Neural cell (in vitro differentiated cells): ENCODE data around the gene ZNF407.

Experiments
- EP300 ChIP-seq: fragments of 450-650 bp; conservative IDR thresholded peaks from 2 replicates; pipeline ENCODE4 v1.6.1; 2014; ENCODE audit warnings: antibody characterized with exemption, mild to moderate bottlenecking, moderate library complexity; ENCODE audit not compliant: poor library complexity, severe bottlenecking
- EZH2 ChIP-seq: fragments of 200-600, 300-800 bp; shearing (Covaris generic), sonication (generic); IDR thresholded peaks from 2 replicates; pipeline ENCODE4 v1.6.1; 2014; ENCODE audit warnings: antibody characterized with exemption, low read length, borderline replicate concordance, mild to moderate bottlenecking; ENCODE audit not compliant: insufficient read depth, poor library complexity, severe bottlenecking
- POLR2AphosphoS5 ChIP-seq: IDR thresholded peaks from 2 replicates; pipeline ENCODE4 v1.6.1; 2012
- TF ChIP-seq, protein P1 (sequence below): fragments of 450-650 bp; IDR thresholded peaks from 2 replicates; pipeline ENCODE4 v1.5.1; 2014; ENCODE audit warnings: antibody characterized with exemption, mild to moderate bottlenecking, moderate library complexity; ENCODE audit not compliant: poor library complexity, severe bottlenecking

DNA sequence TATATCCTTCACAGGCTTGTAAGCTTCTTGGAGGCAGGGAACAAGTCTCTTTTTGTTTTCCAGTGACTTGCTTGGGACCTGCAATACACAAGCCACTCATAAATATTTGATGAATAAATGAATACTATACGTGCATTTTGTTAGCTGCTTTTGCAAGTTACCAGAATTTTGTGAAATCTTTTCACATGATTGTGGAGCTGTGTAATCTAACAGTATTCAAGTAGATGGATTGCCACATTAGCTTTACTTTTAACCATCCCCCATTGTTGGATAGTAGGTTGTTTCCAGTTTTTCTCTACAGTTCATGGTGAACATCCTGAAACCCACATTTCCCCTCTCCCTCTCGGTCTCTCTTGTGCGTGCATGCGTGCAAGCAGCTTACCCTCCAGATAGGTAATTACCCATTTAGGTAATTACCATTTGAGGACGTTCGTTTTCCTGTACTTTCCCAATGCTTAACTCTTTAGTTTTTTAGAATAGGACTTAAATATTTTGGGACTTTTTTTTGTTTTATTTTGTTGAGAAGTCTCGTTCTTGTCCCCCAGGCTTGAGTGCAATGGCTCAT is 12.5 kb downstream of the ZNF407 start:
- TF ChIP-seq, protein P1, sequence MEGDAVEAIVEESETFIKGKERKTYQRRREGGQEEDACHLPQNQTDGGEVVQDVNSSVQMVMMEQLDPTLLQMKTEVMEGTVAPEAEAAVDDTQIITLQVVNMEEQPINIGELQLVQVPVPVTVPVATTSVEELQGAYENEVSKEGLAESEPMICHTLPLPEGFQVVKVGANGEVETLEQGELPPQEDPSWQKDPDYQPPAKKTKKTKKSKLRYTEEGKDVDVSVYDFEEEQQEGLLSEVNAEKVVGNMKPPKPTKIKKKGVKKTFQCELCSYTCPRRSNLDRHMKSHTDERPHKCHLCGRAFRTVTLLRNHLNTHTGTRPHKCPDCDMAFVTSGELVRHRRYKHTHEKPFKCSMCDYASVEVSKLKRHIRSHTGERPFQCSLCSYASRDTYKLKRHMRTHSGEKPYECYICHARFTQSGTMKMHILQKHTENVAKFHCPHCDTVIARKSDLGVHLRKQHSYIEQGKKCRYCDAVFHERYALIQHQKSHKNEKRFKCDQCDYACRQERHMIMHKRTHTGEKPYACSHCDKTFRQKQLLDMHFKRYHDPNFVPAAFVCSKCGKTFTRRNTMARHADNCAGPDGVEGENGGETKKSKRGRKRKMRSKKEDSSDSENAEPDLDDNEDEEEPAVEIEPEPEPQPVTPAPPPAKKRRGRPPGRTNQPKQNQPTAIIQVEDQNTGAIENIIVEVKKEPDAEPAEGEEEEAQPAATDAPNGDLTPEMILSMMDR: no peak
- TF ChIP-seq POLR2AphosphoS5 (no peak), EP300 (no peak), EZH2 (no peak)
